HepG2 (cell line): ENCODE results near the gene TNNT1. TPM values are rescaled to one million over a fixed set of nuclear protein-coding genes. Genes with fewer than 3 reads are reported as not detected.

Experiments used
- ATAC-seq: fragments of 200-7000 bp; cut with Tn5 transposase; 3 replicates; pipeline ENCODE4 v1.9.1; 2020; ENCODE audit warnings: mild to moderate bottlenecking, moderate library complexity
- BruUV-seq: library from RNA; stranded (reverse); fragments of 400-500 nt; replicated peaks from 2 replicates; lab custom pipeline; 2021; lab: Mats Ljungman, UMichigan
- CTCF ChIA-PET: fragments of 300-600 bp; formaldehyde crosslinking; extraction: SDS; loops from one replicate; lab custom pipeline; 2021; ENCODE audit warnings: low total read pairs, inconsistent platforms, low intra/inter-chr PET ratio; lab: Yijun Ruan, JAX
- POLR2A ChIA-PET: fragments of 350-600 bp; sonication (Branson Sonifier 250); formaldehyde crosslinking; loops from one replicate; lab custom pipeline; 2020; ENCODE audit warnings: antibody characterized with exemption, inconsistent platforms; lab: Yijun Ruan, JAX
- DNase-seq: peaks from one replicate; pipeline ENCODE4 v3.0.0-alpha.2; 2015; ENCODE audit warnings: low spot score
- FAIRE-seq: peaks from 3 replicates; lab custom pipeline; 2011; peaks lifted over from hg19 to GRCh38; lab: Jason Lieb, UNC
- H2AFZ ChIP-seq: one replicate; pipeline ENCODE4 v1.6.1; 2011; ENCODE audit warnings: low read length, inconsistent platforms
- H3K27ac ChIP-seq: fragments of 300-600 bp; 3 replicates; pipeline ENCODE4 v1.8.0; 2011; ENCODE audit warnings: mixed run types, mild to moderate bottlenecking, mixed read lengths, low read length, inconsistent platforms; ENCODE audit not compliant: insufficient read depth; ENCODE audit errors: extremely low read length
- H3K27me3 ChIP-seq, 2 experiments: fragments of 200-600 bp in 1 of 2; 2 replicates in 1 of 2; 3 replicates in 1 of 2; pipeline versions ENCODE4 v1.6.0 to v1.8.0; 2011; ENCODE audit warnings: low read length in 2 of 2, mild to moderate bottlenecking in 2 of 2, moderate library complexity in 2 of 2, inconsistent platforms in 1 of 2; ENCODE audit not compliant: insufficient read depth in 2 of 2, control insufficient read depth in 1 of 2
- H3K36me3 ChIP-seq, 2 experiments: fragments of 200-600 bp in 1 of 2; replicated peaks in 1 of 2; 2 replicates in 1 of 2; 3 replicates in 1 of 2; pipeline versions ENCODE4 v1.5.1 to v1.8.0; 2011; ENCODE audit warnings: low read length in 2 of 2, inconsistent platforms in 1 of 2; ENCODE audit not compliant: insufficient read depth in 2 of 2, control insufficient read depth in 1 of 2
- H3K4me1 ChIP-seq: 2 replicates; pipeline ENCODE4 v1.5.1; 2012; ENCODE audit warnings: low read length, inconsistent platforms; ENCODE audit not compliant: insufficient read depth
- H3K4me2 ChIP-seq: 2 replicates; pipeline ENCODE4 v1.6.0; 2011; ENCODE audit warnings: low read depth, low read length, inconsistent platforms
- H3K4me3 ChIP-seq, 3 experiments: fragments of 200-600 bp in 1 of 3; sonication (generic), shearing (Covaris generic) in 1 of 3; replicated peaks in 1 of 3; 2 replicates each; pipeline ENCODE4 v1.5.1; 2011 to 2016; ENCODE audit warnings: low read length in 3 of 3, inconsistent platforms in 2 of 3, low read depth in 2 of 3, mild to moderate bottlenecking in 2 of 3, control low read depth in 1 of 3, mixed read lengths in 1 of 3; ENCODE audit not compliant: insufficient read depth in 1 of 3
- H3K79me2 ChIP-seq: one replicate; pipeline ENCODE4 v1.6.1; 2011; ENCODE audit warnings: low read length, inconsistent platforms; ENCODE audit not compliant: insufficient read depth
- H3K9ac ChIP-seq: 2 replicates; pipeline ENCODE4 v1.6.0; 2011; ENCODE audit warnings: mild to moderate bottlenecking, low read depth, low read length, inconsistent platforms; ENCODE audit not compliant: insufficient read depth
- H3K9me3 ChIP-seq: 2 replicates; pipeline ENCODE4 v1.5.1; 2012; ENCODE audit warnings: mild to moderate bottlenecking, low read length
- H4K20me1 ChIP-seq: 2 replicates; pipeline ENCODE4 v1.6.0; 2011; ENCODE audit warnings: inconsistent platforms, mild to moderate bottlenecking, low read length, moderate library complexity; ENCODE audit not compliant: insufficient read depth
- ARNT ChIP-seq: fragments of 450-650 bp; IDR thresholded peaks from 2 replicates; pipeline ENCODE4 v1.6.1; 2017
- CBX5 ChIP-seq: sonication (generic); formaldehyde crosslinking; IDR thresholded peaks from 2 replicates; pipeline ENCODE4 v1.4.0; 2020; ENCODE audit warnings: missing genetic modification reagents, borderline replicate concordance
- CENPT ChIP-seq: sonication (generic); formaldehyde crosslinking; IDR thresholded peaks from 2 replicates; pipeline ENCODE4 v1.8.0; 2022; ENCODE audit warnings: low read depth, mild to moderate bottlenecking, moderate library complexity, missing genetic modification reagents
- GABPB1 ChIP-seq: IDR thresholded peaks from 2 replicates; pipeline ENCODE4 v1.6.1; 2016; ENCODE audit warnings: mild to moderate bottlenecking, missing genetic modification reagents, moderate library complexity, missing compliant biosample characterization
- MAF1 ChIP-seq: sonication (generic); formaldehyde crosslinking; IDR thresholded peaks from 2 replicates; pipeline ENCODE4 v1.5.0; 2020; ENCODE audit warnings: missing genetic modification reagents, borderline replicate concordance
- SP1 ChIP-seq, 2 experiments: fragments of 450-650 bp in 1 of 2; sonication (generic) in 1 of 2; formaldehyde crosslinking in 1 of 2; IDR thresholded peaks; 2 replicates each; pipeline versions ENCODE4 v1.4.0 to v1.6.1; 2016 to 2020; ENCODE audit warnings: missing genetic modification reagents in 1 of 2
- ZNF10 ChIP-seq: sonication (generic); formaldehyde crosslinking; IDR thresholded peaks from 2 replicates; pipeline ENCODE4 v1.4.0; 2020; ENCODE audit warnings: mild to moderate bottlenecking, low read depth, missing genetic modification reagents, borderline replicate concordance
- ZNF20 ChIP-seq: sonication (generic); formaldehyde crosslinking; IDR thresholded peaks from 2 replicates; pipeline ENCODE4 v1.4.0; 2020; ENCODE audit warnings: mild to moderate bottlenecking, moderate library complexity, missing genetic modification reagents
- ZNF253 ChIP-seq: sonication (generic); formaldehyde crosslinking; IDR thresholded peaks from 2 replicates; pipeline ENCODE4 v1.8.0; 2022; ENCODE audit warnings: mild to moderate bottlenecking, missing genetic modification reagents, borderline replicate concordance
- ZNF557 ChIP-seq: sonication (generic); formaldehyde crosslinking; IDR thresholded peaks from 2 replicates; pipeline ENCODE4 v1.4.0; 2020; ENCODE audit warnings: missing genetic modification reagents
- in situ Hi-C: cut with HindIII; loops from 2 replicates; pipeline ENCODE4 v1.10.0; 2017; ENCODE audit warnings: low pct_unique_long_range_greater_than_20kb; ENCODE audit not compliant: extremely low pct_ligation_motif_present
- intact Hi-C: fragments of 100-400 bp; cut with micrococcal nuclease; formaldehyde crosslinking; loops from one replicate; pipeline ENCODE4 v1.10.0; 2022; ENCODE audit not compliant: unreplicated experiment
- polyA plus RNA-seq, 8 experiments: library from polyadenylated mRNA; depleted of rRNA in 3 of 8; stranded (reverse) in 7 of 8; unstranded in 1 of 8; fragments of >200 nt; fragmentation: Illumina TruSeq in 4 of 8; extraction: Trizol in 4 of 8; gene quantifications; 2 replicates each; pipeline versions ENCODE4 v1.2.1 to v1.2.3, GENCODE V29; 2011 to 2016; ENCODE audit warnings: low read depth in 4 of 8, missing spikeins in 1 of 8, mixed read lengths in 1 of 8; ENCODE audit not compliant: insufficient read depth in 1 of 8
- total RNA-seq, 5 experiments: library from RNA; depleted of rRNA; stranded (reverse); fragments of >200 nt; fragmentation: Illumina TruSeq; extraction: Trizol; gene quantifications; 2 replicates each; pipeline ENCODE4 v1.2.3, GENCODE V29; 2016; ENCODE audit warnings: low read depth in 1 of 5
- TF ChIP-seq, protein P1 (sequence below): sonication (generic); formaldehyde crosslinking; IDR thresholded peaks from 2 replicates; pipeline ENCODE4 v1.8.1; 2023; ENCODE audit warnings: mild to moderate bottlenecking, missing genetic modification reagents, borderline replicate concordance
- TF ChIP-seq, protein P2 (sequence below): sonication (generic); formaldehyde crosslinking; conservative IDR thresholded peaks from 2 replicates; pipeline ENCODE4 v1.8.0; 2022; ENCODE audit warnings: low read depth, missing genetic modification reagents

Gene TNNT1
- total and polyA plus RNA-seq, 2 of the 13 experiments (the other 11 are each of a cell fraction or from before 2014, with no cell fraction given) = 1.3 to 2.4 TPM

DNA sequence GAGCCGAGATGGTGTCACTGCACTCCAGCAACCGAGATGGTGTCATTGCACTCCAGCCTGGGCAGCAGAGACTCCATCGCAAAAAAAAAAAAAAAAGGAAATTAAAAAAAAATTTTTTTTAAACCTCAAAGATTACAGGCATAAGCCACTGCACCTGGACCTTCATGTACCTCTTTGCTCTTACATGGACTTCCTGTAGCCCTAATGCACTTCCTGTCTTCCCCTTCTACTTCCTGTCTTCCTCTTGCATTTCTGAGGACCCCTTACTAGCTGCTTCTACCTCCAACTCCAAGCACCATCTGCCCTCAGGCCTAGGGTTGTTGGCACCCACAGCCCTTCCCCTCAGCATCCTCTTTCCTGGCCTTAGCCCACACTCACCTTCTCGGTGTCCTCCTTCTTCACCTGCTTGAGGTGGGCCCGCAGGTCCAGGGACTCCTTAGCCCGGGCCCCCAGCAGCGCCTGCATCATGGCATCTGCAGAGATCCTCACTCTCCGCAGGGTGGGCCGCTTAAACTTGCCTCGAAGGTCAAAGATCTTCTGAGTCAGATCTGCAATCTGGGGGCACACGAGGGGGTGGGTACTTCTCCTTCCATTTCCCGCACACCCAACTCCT, 4.8 kb upstream of the TNNT1 start (continued):
- TF ChIP-seq SP1 (IDR thresholded peaks at IDR 0.05) (no peak), SP1 (CRISPR knock-in tag; IDR thresholded peaks at IDR 0.05) (no peak), MAF1 (CRISPR knock-in tag) (no peak), ZNF253 (CRISPR knock-in tag) (no peak), ARNT (no peak), ZNF557 (no peak), ZNF10 (CRISPR knock-in tag) (no peak), CENPT (CRISPR knock-in tag) (no peak)
- TF ChIP-seq, protein P1, sequence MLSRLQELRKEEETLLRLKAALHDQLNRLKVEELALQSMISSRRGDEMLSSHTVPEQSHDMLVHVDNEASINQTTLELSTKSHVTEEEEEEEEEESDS (CRISPR knock-in tag) = no peak
- TF ChIP-seq, protein P2, sequence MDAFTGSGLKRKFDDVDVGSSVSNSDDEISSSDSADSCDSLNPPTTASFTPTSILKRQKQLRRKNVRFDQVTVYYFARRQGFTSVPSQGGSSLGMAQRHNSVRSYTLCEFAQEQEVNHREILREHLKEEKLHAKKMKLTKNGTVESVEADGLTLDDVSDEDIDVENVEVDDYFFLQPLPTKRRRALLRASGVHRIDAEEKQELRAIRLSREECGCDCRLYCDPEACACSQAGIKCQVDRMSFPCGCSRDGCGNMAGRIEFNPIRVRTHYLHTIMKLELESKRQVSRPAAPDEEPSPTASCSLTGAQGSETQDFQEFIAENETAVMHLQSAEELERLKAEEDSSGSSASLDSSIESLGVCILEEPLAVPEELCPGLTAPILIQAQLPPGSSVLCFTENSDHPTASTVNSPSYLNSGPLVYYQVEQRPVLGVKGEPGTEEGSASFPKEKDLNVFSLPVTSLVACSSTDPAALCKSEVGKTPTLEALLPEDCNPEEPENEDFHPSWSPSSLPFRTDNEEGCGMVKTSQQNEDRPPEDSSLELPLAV = no peak
- TF ChIP-seq, all 625 proteins: peak for 0

DNA sequence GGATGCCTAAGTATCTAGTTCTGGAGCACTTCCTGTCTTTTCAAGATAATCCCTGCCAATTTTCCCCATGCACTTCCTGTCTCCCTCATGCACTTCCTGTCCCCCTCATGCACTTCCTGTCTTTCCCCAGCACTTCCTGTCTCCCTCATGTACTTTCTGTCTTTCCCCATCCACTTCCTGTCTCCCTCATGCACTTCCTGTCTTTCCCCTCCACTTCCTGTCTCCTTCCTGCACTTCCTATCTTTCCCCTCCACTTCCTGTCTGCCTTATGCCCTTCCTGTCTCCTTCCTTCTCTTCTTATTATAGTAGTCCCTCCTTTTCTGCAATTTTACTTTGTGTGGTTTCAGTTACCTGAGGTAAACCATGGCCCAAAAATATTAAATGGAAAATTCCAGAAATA, 3.0 kb upstream of the TNNT1 start:
- Histone ChIP-seq H3K4me1 (peaks cover 20% of the 10 kb centered on the region), H3K9me3 (peaks cover 8% of the 10 kb centered on the region), H3K27ac (no peak overlapping the region), H4K20me1 (no peaks in the 10 kb centered on the region), H3K4me3 (no peak overlapping the region), H3K4me2 (no peak overlapping the region), H3K36me3 (no peaks in the 10 kb centered on the region), H3K79me2 (no peaks in the 10 kb centered on the region), H3K27me3 (peaks cover 0 to 11% of the 10 kb centered on the region in 2 experiments; a peak in 2 of 5 replicates), H2AFZ (no peak overlapping the region), H3K9ac (no peak overlapping the region)
- FAIRE-seq = no peak
- BruUV-seq = no TSS peak
- no peak for DNase-seq
- ChIA-PET POLR2A (interaction anchor here (0.5 kb wide), 1 partner anchor 108 kb away, joined by 3 read pairs; no protein-coding TSS in a partner anchor), CTCF (no interaction called here)
- intact Hi-C loops (no loop called here), in situ Hi-C loops (no loop called here)
- no peak for ATAC-seq
- TF ChIP-seq ZNF20 (CRISPR knock-in tag) = no peak
- no peak for TF ChIP-seq CBX5 (CRISPR knock-in tag)
- TF ChIP-seq GABPB1 (CRISPR knock-in tag) = peak; percentile 53; the same call in 1 of the 2 replicates
